Subcutaneous adipose tissue (tissue), 4 donors: ENCODE results near the gene CDKN2B-AS1. TPM values are rescaled to one million over a fixed set of nuclear protein-coding genes. Genes with fewer than 3 reads are reported as not detected.

Experiments
- CTCF ChIP-seq: fragments of 450-650 bp; IDR thresholded peaks from one replicate; pipeline ENCODE4 v1.5.1; 2016; ENCODE audit warnings: low read depth, mild to moderate bottlenecking, control low read depth, antibody characterized with exemption, moderate library complexity
- small RNA-seq: library from RNA; depleted of rRNA; stranded (forward); fragments of <200 nt; gene quantifications from one replicate; pipeline ENCODE3, GENCODE V24; 2016
- total RNA-seq, 4 donors: library from RNA; depleted of rRNA; stranded (reverse); fragments of >200 nt; gene quantifications; one replicate each; pipeline ENCODE4 v1.1.0, GENCODE V29; 2016

Gene CDKN2B-AS1
- total RNA-seq, 4 donors from 2014 or later = 6.1 TPM; not detected in 3

- no peak for TF ChIP-seq CTCF
Observed at GRCh38 chr9:22169727-22170503, 175.3 kb downstream of the CDKN2B-AS1 start.

Small RNA genes lying within 50 kb of the gene (small RNA-seq; reads per million reads assigned to genes)
- gene RF01909 (not detected), gene RF02045 (not detected)

Other genes starting within 250 kb of the CDKN2B-AS1 start
- 10 to 100 TPM; 17.7 to 22.8 (median 20.6) TPM for gene MTAP, start 192.2 kb upstream of the CDKN2B-AS1 start, total RNA-seq
- 10 to 100 TPM in 1 of 4 donors, 1 to 10 TPM in 3; 1.3 to 20.9 (median 2.5) TPM for gene CDKN2A, start 399 bp upstream of the CDKN2B-AS1 start, total RNA-seq
- gene CDKN2B, start 14.5 kb downstream of the CDKN2B-AS1 start, total RNA-seq = 10 to 100 TPM; 29.8 to 95.4 (median 65.4) TPM